HTERT RPE-1 (cell line): ENCODE results near the gene APOE.

Source experiments
- in situ Hi-C: fragments of 300-500 bp; cut with MboI; formaldehyde crosslinking; loops from 4 replicates; pipeline ENCODE4 v1.14.3; 2020; ENCODE audit warnings: low sequenced_read_pairs

The APOE gene

DNA sequence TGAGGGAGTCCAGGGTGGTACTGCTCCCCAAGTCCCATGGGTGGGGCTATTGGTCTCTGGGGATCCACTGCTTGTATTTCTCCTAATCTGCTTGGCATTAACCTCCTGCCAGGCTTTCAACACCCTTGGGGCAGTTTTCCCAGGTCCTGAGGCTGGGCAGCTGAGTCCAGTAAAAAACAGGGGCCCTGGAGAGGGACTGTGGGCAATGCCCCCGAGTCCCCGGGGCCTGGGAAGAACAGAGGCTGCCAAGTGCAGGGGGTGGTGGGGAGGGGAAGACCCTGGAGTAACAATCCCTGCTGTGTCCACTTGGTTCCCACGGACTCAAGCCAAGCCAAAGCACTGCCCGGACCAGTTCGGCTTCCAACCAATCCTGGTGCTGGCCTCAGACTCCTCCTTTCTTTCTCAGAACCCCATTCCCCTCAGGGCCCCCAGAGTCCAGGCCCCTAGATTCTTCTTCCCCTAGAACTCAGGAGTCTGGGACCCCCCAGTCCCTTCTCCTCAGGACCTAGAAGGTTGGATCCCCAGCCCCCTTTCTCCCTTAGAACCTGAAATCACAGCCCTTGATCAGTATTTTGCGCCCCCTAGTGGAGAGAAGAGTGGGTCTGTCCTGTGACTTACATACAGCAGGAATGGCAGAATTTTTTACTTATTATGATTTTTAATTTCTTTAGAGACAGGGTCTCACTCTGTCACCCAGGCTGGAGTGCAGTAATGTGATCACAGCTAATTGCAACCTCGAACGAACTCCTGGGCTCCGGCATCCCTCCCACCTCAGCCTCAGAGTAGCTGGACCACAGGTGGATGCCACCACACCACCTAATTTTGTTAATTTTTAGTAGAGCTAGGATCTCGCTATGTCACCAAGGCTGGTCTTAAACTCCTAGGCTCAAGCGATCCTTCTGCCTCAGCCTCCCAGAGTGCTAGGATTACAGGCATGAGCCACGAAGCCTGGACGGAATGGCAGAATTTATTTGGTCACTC, 45.9 kb downstream of the APOE start:
- in situ Hi-C loops = no loop called here

DNA sequence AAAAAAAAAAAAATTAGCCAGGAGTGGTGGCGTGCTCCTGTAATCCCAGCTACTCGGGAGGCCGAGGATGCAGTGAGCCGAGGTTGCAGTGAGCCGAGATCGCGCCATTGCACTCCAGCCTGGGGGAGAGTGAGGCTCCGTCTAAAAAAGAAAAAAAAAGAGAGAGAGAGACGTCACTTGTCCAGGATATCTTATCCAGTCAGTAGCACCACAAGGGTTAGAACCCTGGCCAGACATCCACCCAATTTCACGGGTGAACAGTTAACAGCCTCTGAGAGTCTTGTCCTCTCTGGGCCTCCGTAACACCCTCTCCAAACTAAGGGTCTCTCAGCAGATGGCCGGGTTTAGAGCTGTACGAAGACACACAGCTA, 48.7 kb downstream of the APOE start:
- in situ Hi-C loops = no loop called here

DNA sequence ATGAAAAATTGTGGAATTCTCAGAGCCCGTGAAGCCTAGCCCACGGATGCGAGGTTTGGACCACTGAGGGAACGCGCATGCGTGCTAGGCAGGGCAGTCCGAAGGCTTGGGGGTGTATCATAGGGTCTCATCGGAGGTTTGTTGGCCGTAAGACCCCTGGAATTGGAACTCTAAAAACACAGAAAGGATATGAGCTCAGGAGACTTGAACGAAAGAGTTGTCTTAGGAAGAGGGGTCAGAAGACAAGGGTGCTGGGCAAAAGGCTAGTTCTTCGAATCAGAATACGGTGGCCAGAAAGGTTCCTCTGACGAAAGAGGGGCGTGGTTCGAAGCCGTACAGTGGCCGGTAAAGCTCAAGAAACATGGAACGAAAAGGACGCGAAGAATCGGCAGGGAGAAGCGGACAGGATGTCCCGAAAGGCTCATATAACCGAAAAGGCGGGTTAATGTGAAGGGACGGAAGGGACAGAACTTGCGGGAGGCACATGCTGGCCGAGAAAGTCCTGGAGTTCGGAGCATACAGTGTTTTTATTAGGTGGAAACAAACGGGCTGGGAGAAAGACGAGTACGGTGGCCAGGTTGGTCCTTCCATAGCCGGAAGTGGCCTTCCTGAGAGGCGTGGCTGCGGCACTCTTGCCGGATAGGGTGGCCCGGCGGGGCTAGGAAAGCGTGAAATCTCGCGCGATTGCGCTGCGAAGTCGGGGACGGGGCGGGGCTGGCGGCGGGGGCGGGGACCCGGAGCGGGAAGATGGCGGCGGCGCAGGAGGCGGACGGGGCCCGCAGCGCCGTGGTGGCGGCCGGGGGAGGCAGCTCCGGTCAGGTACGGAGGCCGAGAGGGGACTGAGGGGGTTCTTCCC, 49.3 kb downstream of the APOE start, which contains the start of gene CLPTM1:
CLPTM1 (plus strand) TSS at position 732 of the 856 bp plus-strand sequence; CDS start at position 748, 16 bp downstream.
- in situ Hi-C loops = no loop called here

DNA sequence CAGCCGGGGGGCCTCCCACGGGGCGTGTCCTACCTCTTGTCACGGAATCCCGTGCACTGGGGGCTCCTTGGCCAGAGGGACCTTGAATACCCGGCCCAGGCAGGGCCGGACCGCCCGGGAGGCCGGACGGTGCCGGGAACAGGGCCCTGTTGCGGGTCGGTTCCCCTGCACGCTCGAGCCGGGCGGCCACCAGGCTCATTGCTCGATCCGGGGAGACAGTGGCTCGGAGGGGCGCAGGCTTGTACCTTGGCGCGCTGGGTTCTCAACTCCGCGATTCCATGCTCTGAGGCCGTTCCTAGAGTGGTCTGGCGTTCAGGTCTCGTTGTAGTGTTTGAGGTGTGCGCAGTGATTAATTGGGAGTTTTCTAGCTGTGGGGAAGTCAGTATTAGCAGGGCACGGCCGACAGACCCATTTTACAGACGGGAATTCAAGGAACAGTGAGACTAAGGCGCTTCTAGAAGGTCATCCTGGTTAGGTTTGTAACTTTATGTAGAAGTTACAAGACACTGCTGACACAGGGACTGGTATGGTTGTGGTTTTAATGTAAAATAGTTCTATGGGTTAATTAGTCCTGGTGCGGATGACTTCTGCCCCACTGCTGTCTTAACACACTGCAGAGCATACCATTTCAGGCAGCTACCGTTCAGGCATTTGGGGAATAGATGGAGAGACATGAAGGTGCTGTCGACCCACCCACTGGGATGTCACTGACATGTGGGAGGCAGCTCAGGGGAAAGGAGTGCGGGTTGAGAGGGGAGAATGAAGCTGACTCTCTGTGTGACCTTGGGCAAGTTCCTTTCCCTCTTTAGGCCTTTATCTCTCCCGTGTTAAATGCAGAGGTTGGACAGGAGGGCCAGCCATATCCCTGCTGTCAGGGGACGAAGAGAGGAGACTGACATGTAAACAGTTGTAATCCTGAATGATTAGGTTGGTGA, 50.2 kb downstream of the APOE start:
- in situ Hi-C loops = no loop called here

DNA sequence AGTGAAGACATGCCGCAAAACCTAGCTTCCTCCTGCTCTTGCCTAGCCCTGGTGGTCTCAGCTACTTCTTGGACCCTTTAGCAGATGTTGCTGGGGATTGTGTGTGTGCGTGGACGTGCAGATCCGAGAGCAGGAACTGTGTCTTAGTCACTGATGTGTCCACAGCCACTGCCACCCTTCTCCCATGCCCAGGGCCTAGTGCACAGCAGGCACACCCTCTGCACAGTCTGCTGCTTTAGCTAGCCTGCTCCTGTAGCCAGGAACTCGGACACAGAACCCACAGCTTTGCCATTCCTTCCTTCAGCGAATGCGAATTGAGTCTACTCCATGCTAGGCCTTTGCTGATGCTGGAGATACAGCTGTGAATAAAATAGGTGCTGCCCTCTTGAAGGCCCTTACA, 51.9 kb downstream of the APOE start:
- in situ Hi-C loops = no loop called here

DNA sequence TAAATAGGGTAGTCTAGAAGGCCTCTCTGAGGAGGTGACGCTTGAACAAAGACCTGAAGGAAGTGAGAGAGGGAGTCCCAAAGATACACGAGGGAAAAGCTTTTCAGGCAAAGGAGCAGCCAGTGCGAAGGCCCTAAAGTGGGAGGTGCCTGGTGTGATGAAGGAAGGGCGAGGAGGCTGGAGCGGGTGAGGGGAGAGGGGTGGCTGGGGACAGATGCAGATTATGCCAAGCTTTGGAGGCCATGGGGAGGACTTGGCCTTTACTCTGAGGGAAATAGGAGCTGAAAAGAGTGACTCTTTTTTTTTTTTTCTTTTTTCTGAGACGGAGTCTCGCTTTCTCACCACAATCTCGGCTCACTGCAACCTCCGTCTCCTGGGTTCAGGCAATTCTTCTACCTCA, 52.5 kb downstream of the APOE start:
- in situ Hi-C loops = no loop called here
